ENCODE measurements around the gene RPSA.

GRCh38 chr3:39361252-39361927 is 45.1 kb upstream of the RPSA start:
- no peak for TF ChIP-seq POLR2AphosphoS5 (IDR thresholded peaks at IDR 0.05; ENCODE audit: borderline replicate concordance, low read depth, low read length)
- TF ChIP-seq EZH2 (IDR thresholded peaks at IDR 0.05): no peak

All from SK-N-MC (cell line).